ENCODE data around the gene OR51E2.

The OR51E2 gene

GRCh38 chr11:4647766-4648165 lies 49.9 kb downstream of the OR51E2 start:
- H2BK5ac ChIP-seq (ENCODE audit: low read depth, low read length, poor library complexity, severe bottlenecking), result no peak overlapping the region
- H3K36me3 ChIP-seq (ENCODE audit: control insufficient read depth in 1 of 2, insufficient read depth in 2 of 2, low read depth in 1 of 2, low read length in 2 of 2), result no peaks in the 10 kb centered on the region
- 32% methylated on average over 3 of the region's 4 CpGs for WGBS
- H2BK15ac ChIP-seq (ENCODE audit: low read depth, poor library complexity, severe bottlenecking), result no peak overlapping the region
- no peak overlapping the region for H3K23ac ChIP-seq (ENCODE audit: low read length in 2 of 2)
- H4K91ac ChIP-seq (ENCODE audit: low read length), result no peak overlapping the region
- no peak overlapping the region for H3K4me3 ChIP-seq (ENCODE audit: insufficient read depth in 1 of 2, low read depth in 1 of 2, low read length in 2 of 2)
- no peak overlapping the region for H3K4ac ChIP-seq (ENCODE audit: low read depth in 1 of 2, low read length in 2 of 2)
- H4K8ac ChIP-seq (ENCODE audit: low read length), result no peak overlapping the region
- H2BK12ac ChIP-seq (ENCODE audit: low read length in 2 of 2), result no peak overlapping the region
- no peaks in the 10 kb centered on the region for H3K79me1 ChIP-seq (replicated peaks; ENCODE audit: low read length, poor library complexity, severe bottlenecking)
- H3K4me1 ChIP-seq (ENCODE audit: control insufficient read depth, insufficient read depth, low read depth, low read length), result no peaks in the 10 kb centered on the region
- H2BK120ac ChIP-seq (ENCODE audit: low read depth, low read length), result no peak overlapping the region
- no peak overlapping the region for H3K4me2 ChIP-seq (ENCODE audit: low read length, poor library complexity, severe bottlenecking)
- H3K27ac ChIP-seq (ENCODE audit: low read length, poor library complexity, severe bottlenecking), result no peak overlapping the region
- H3K27me3 ChIP-seq (ENCODE audit: control insufficient read depth in 1 of 2, insufficient read depth in 1 of 2, low read length in 2 of 2), result no peaks in the 10 kb centered on the region
- no peak overlapping the region for H3K9ac ChIP-seq (ENCODE audit: low read length)
- H2AFZ ChIP-seq (ENCODE audit: low read depth, low read length), result no peak overlapping the region
- H2AK5ac ChIP-seq (ENCODE audit: low read length, severe bottlenecking), result no peak overlapping the region
- no peaks in the 10 kb centered on the region for H3K9me3 ChIP-seq (ENCODE audit: control insufficient read depth, low read length)
- no peak overlapping the region for H3K14ac ChIP-seq (ENCODE audit: low read length in 2 of 2)
- no peak for DNase-seq
- no peak overlapping the region for H3K18ac ChIP-seq (ENCODE audit: low read depth in 1 of 2, low read length in 2 of 2)

- Histone ChIP-seq H2BK120ac (ENCODE audit: low read depth, low read length) (no peak overlapping the region), H3K9ac (ENCODE audit: low read length) (no peak overlapping the region), H3K4me1 (ENCODE audit: control insufficient read depth, insufficient read depth, low read depth, low read length) (no peaks in the 10 kb centered on the region), H2BK15ac (ENCODE audit: low read depth, poor library complexity, severe bottlenecking) (no peak overlapping the region), H3K79me1 (replicated peaks; ENCODE audit: low read length, poor library complexity, severe bottlenecking) (no peaks in the 10 kb centered on the region), H2BK12ac (ENCODE audit: low read length in 2 of 2) (no peak overlapping the region), H3K27me3 (ENCODE audit: control insufficient read depth in 1 of 2, insufficient read depth in 1 of 2, low read length in 2 of 2) (peaks cover 0 to 7% of the 10 kb centered on the region in 2 experiments), H2AK5ac (ENCODE audit: low read length, severe bottlenecking) (no peak overlapping the region), H2AFZ (ENCODE audit: low read depth, low read length) (no peak overlapping the region), H3K18ac (ENCODE audit: low read depth in 1 of 2, low read length in 2 of 2) (no peak overlapping the region), H3K4me3 (ENCODE audit: insufficient read depth in 1 of 2, low read depth in 1 of 2, low read length in 2 of 2) (no peak overlapping the region), H3K27ac (ENCODE audit: low read length, poor library complexity, severe bottlenecking) (no peak overlapping the region), H3K9me3 (ENCODE audit: control insufficient read depth, low read length) (no peaks in the 10 kb centered on the region), H3K36me3 (ENCODE audit: control insufficient read depth in 1 of 2, insufficient read depth in 2 of 2, low read depth in 1 of 2, low read length in 2 of 2) (no peaks in the 10 kb centered on the region), H3K4ac (ENCODE audit: low read depth in 1 of 2, low read length in 2 of 2) (no peak overlapping the region), H4K91ac (ENCODE audit: low read length) (no peak overlapping the region), H2BK5ac (ENCODE audit: low read depth, low read length, poor library complexity, severe bottlenecking) (no peak overlapping the region), H3K23ac (ENCODE audit: low read length in 2 of 2) (no peak overlapping the region), H4K8ac (ENCODE audit: low read length) (no peak overlapping the region), H3K4me2 (ENCODE audit: low read length, poor library complexity, severe bottlenecking) (no peak overlapping the region), H3K14ac (ENCODE audit: low read length in 2 of 2) (no peak overlapping the region)
- WGBS, result 75% methylated on average over 2 of the region's 2 CpGs
- no peak for DNase-seq
Measured at GRCh38 chr11:4645974-4646373, 51.7 kb downstream of the OR51E2 start.

GRCh38 chr11:4644233-4644632 lies 53.4 kb downstream of the OR51E2 start:
- Histone ChIP-seq H3K23ac (ENCODE audit: low read length in 2 of 2) (no peak overlapping the region), H3K36me3 (ENCODE audit: control insufficient read depth in 1 of 2, insufficient read depth in 2 of 2, low read depth in 1 of 2, low read length in 2 of 2) (no peaks in the 10 kb centered on the region), H2AK5ac (ENCODE audit: low read length, severe bottlenecking) (no peak overlapping the region), H3K27ac (ENCODE audit: low read length, poor library complexity, severe bottlenecking) (no peak overlapping the region), H3K79me1 (replicated peaks; ENCODE audit: low read length, poor library complexity, severe bottlenecking) (no peaks in the 10 kb centered on the region), H3K4me2 (ENCODE audit: low read length, poor library complexity, severe bottlenecking) (no peak overlapping the region), H4K8ac (ENCODE audit: low read length) (no peak overlapping the region), H3K4me1 (ENCODE audit: control insufficient read depth, insufficient read depth, low read depth, low read length) (no peaks in the 10 kb centered on the region), H2AFZ (ENCODE audit: low read depth, low read length) (no peak overlapping the region), H2BK5ac (ENCODE audit: low read depth, low read length, poor library complexity, severe bottlenecking) (no peak overlapping the region), H3K4ac (ENCODE audit: low read depth in 1 of 2, low read length in 2 of 2) (no peak overlapping the region), H3K9ac (ENCODE audit: low read length) (no peak overlapping the region), H2BK120ac (ENCODE audit: low read depth, low read length) (no peak overlapping the region), H3K14ac (ENCODE audit: low read length in 2 of 2) (no peak overlapping the region), H4K91ac (ENCODE audit: low read length) (no peak overlapping the region), H3K4me3 (ENCODE audit: insufficient read depth in 1 of 2, low read depth in 1 of 2, low read length in 2 of 2) (no peak overlapping the region), H3K27me3 (ENCODE audit: control insufficient read depth in 1 of 2, insufficient read depth in 1 of 2, low read length in 2 of 2) (peaks cover 0 to 7% of the 10 kb centered on the region in 2 experiments), H2BK15ac (ENCODE audit: low read depth, poor library complexity, severe bottlenecking) (no peak overlapping the region), H3K9me3 (ENCODE audit: control insufficient read depth, low read length) (no peaks in the 10 kb centered on the region), H2BK12ac (ENCODE audit: low read length in 2 of 2) (no peak overlapping the region), H3K18ac (ENCODE audit: low read depth in 1 of 2, low read length in 2 of 2) (no peak overlapping the region)
- WGBS, result 69% methylated on average over 4 of the region's 4 CpGs
- no peak for DNase-seq

GRCh38 chr11:4643682-4644081 lies 54.0 kb downstream of the OR51E2 start, which contains the start of gene OR51E1:
OR51E1 (plus strand) TSS chr11:4643982; CDS start chr11:4652527, 8,545 bp downstream.
- Histone ChIP-seq H3K27ac (ENCODE audit: low read length, poor library complexity, severe bottlenecking) (no peak within 1 kb of the TSS), H3K9me3 (ENCODE audit: control insufficient read depth, low read length) (no peaks in the 10 kb centered on the region), H3K36me3 (ENCODE audit: control insufficient read depth in 1 of 2, insufficient read depth in 2 of 2, low read depth in 1 of 2, low read length in 2 of 2) (no peaks in the 10 kb centered on the region), H3K9ac (ENCODE audit: low read length) (no peak within 1 kb of the TSS), H3K4me1 (ENCODE audit: control insufficient read depth, insufficient read depth, low read depth, low read length) (no peaks in the 10 kb centered on the region), H3K4me2 (ENCODE audit: low read length, poor library complexity, severe bottlenecking) (no peak within 1 kb of the TSS), H2AK5ac (ENCODE audit: low read length, severe bottlenecking) (no peak within 1 kb of the TSS), H2BK5ac (ENCODE audit: low read depth, low read length, poor library complexity, severe bottlenecking) (no peak within 1 kb of the TSS), H2BK120ac (ENCODE audit: low read depth, low read length) (no peak within 1 kb of the TSS), H3K79me1 (replicated peaks; ENCODE audit: low read length, poor library complexity, severe bottlenecking) (no peaks in the 10 kb centered on the region), H2AFZ (ENCODE audit: low read depth, low read length) (no peak within 1 kb of the TSS), H3K4ac (ENCODE audit: low read depth in 1 of 2, low read length in 2 of 2) (no peak within 1 kb of the TSS), H2BK15ac (ENCODE audit: low read depth, poor library complexity, severe bottlenecking) (no peak within 1 kb of the TSS), H3K27me3 (ENCODE audit: control insufficient read depth in 1 of 2, insufficient read depth in 1 of 2, low read length in 2 of 2) (peaks cover 0 to 7% of the 10 kb centered on the region in 2 experiments), H3K4me3 (ENCODE audit: insufficient read depth in 1 of 2, low read depth in 1 of 2, low read length in 2 of 2) (no peak within 1 kb of the TSS), H4K91ac (ENCODE audit: low read length) (no peak within 1 kb of the TSS), H3K14ac (ENCODE audit: low read length in 2 of 2) (no peak within 1 kb of the TSS), H2BK12ac (ENCODE audit: low read length in 2 of 2) (no peak within 1 kb of the TSS), H3K23ac (ENCODE audit: low read length in 2 of 2) (no peak within 1 kb of the TSS), H4K8ac (ENCODE audit: low read length) (no peak within 1 kb of the TSS), H3K18ac (ENCODE audit: low read depth in 1 of 2, low read length in 2 of 2) (no peak within 1 kb of the TSS)
- no peak for DNase-seq
- WGBS, result 76% methylated on average over 2 of the region's 3 CpGs
